Liver (tissue), 3 donors: Measurements from ENCODE around the gene ULBP2.

Experiments used
- HNF4G ChIP-seq: IDR thresholded peaks from 2 replicates; pipeline ENCODE4 v1.6.1; 2016; ENCODE audit warnings: antibody characterized with exemption
- RAD21 ChIP-seq, 2 donors: IDR thresholded peaks; 2 replicates each; pipeline ENCODE4 v1.6.1; 2016; ENCODE audit warnings: antibody characterized with exemption in 2 of 2, mild to moderate bottlenecking in 2 of 2
- TF ChIP-seq, protein P1 (sequence below): fragments of 150-350 bp; IDR thresholded peaks from 2 replicates; pipeline ENCODE4 v1.5.1; 2017; ENCODE audit warnings: improper control_type of control experiment, low read depth, low read length; ENCODE audit not compliant: missing input control
- TF ChIP-seq, protein P2 (sequence below): IDR thresholded peaks from 2 replicates; pipeline ENCODE4 v1.6.1; 2016; ENCODE audit warnings: antibody characterized with exemption
- donor health status: healthy.
- donor health status: healthy.

DNA sequence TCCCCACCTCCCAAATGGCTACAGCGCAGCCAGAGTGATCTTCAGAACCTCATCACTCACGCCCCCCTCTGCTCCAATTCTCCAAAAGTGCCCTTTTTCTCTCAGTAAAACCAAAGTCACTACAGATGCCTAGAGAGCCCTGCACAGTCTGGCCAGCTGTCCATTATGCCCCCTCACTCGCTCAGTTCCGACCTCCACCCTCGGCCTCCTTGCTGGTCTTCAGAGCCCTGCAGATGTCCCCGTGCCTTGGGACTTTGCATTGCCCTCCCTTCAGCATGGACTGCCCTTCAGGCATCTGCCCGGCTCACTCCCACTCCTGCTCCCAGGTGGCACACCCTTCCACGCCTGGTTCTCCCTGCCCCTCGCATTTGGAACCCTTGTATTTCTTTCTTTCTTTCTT, 42.8 kb upstream of the ULBP2 start:
- TF ChIP-seq, protein P1, sequence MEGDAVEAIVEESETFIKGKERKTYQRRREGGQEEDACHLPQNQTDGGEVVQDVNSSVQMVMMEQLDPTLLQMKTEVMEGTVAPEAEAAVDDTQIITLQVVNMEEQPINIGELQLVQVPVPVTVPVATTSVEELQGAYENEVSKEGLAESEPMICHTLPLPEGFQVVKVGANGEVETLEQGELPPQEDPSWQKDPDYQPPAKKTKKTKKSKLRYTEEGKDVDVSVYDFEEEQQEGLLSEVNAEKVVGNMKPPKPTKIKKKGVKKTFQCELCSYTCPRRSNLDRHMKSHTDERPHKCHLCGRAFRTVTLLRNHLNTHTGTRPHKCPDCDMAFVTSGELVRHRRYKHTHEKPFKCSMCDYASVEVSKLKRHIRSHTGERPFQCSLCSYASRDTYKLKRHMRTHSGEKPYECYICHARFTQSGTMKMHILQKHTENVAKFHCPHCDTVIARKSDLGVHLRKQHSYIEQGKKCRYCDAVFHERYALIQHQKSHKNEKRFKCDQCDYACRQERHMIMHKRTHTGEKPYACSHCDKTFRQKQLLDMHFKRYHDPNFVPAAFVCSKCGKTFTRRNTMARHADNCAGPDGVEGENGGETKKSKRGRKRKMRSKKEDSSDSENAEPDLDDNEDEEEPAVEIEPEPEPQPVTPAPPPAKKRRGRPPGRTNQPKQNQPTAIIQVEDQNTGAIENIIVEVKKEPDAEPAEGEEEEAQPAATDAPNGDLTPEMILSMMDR = no peak
- no peak for TF ChIP-seq HNF4G
- TF ChIP-seq, protein P2, sequence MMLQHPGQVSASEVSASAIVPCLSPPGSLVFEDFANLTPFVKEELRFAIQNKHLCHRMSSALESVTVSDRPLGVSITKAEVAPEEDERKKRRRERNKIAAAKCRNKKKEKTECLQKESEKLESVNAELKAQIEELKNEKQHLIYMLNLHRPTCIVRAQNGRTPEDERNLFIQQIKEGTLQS = no peak
- TF ChIP-seq RAD21 (IDR thresholded peaks at IDR 0.05) = no peak
